ENCODE results near the gene SLC49A3. TPM values are rescaled to one million over a fixed set of nuclear protein-coding genes. Genes with fewer than 3 reads are reported as not detected.

SLC49A3 gene
- total and polyA plus RNA-seq, 2 of the 13 experiments (the other 11 are each of a cell fraction or from before 2014, with no cell fraction given): 0.07 to 0.17 TPM

GRCh38 chr4:687048-687970 is 1.6 kb downstream of the SLC49A3 start (continued):
- TF ChIP-seq ARID5B (CRISPR knock-in tag; IDR thresholded peaks at IDR 0.05) (peak; percentile 33), ZHX1 (CRISPR knock-in tag; IDR thresholded peaks at IDR 0.05; ENCODE audit: low read depth) (no peak), ARID4A (CRISPR knock-in tag; IDR thresholded peaks at IDR 0.05; ENCODE audit: borderline replicate concordance) (peak; percentile 59; the same call in 1 of the 2 replicates), BRF2 (CRISPR knock-in tag; IDR thresholded peaks at IDR 0.05) (no peak), NCOR1 (IDR thresholded peaks at IDR 0.05; ENCODE audit: borderline replicate concordance, low read length) (no peak), ZNF737 (CRISPR knock-in tag; IDR thresholded peaks at IDR 0.05; ENCODE audit: borderline replicate concordance) (no peak), ZFP37 (CRISPR knock-in tag; IDR thresholded peaks at IDR 0.05; ENCODE audit: borderline replicate concordance) (no peak), HMGXB3 (CRISPR knock-in tag; IDR thresholded peaks at IDR 0.05; ENCODE audit: borderline replicate concordance) (no peak), NFIC (IDR thresholded peaks at IDR 0.05; ENCODE audit: low read length) (no peak)
